HG02759 (cell line): Measurements from ENCODE around the gene PROCR.
"Not testable (repeated sequence)": the region's sequence is repeated elsewhere in the genome, so short reads cannot be mapped to it uniquely, and the experiment has no call there.

Experiments used
- ATAC-seq: cut with Tn5 transposase; IDR thresholded peaks from one replicate; pipeline ENCODE4 v1.9.1; 2021; ENCODE audit warnings: mild to moderate bottlenecking, moderate library complexity; ENCODE audit not compliant: unreplicated experiment

The PROCR gene

GRCh38 chr20:35171753-35172433 is at the start of gene PROCR:
PROCR (plus strand) TSS chr20:35172072; CDS start chr20:35172155, 83 bp downstream.
- ATAC-seq = no peak

- no peak for ATAC-seq
Observed at GRCh38 chr20:35122756-35123405, 49.0 kb upstream of the PROCR start.

- no peak for ATAC-seq
Observed at GRCh38 chr20:35125753-35126152, 46.1 kb upstream of the PROCR start.

- no peak for ATAC-seq
Observed at GRCh38 chr20:35129647-35130069, 42.2 kb upstream of the PROCR start.

GRCh38 chr20:35131934-35132333 is 39.9 kb upstream of the PROCR start:
- no peak for ATAC-seq

- ATAC-seq = no peak
Observed at GRCh38 chr20:35133031-35133430, 38.8 kb upstream of the PROCR start.

- no peak for ATAC-seq
Observed at GRCh38 chr20:35133735-35134134, 38.1 kb upstream of the PROCR start.

GRCh38 chr20:35134472-35134871 is 37.4 kb upstream of the PROCR start:
- ATAC-seq = no peak

GRCh38 chr20:35134880-35135279 is 37.0 kb upstream of the PROCR start:
- no peak for ATAC-seq

- ATAC-seq = no peak
Observed at GRCh38 chr20:35135867-35136586, 35.8 kb upstream of the PROCR start.

- no peak for ATAC-seq
Observed at GRCh38 chr20:35144694-35145093, 27.2 kb upstream of the PROCR start.

- ATAC-seq = no peak
Observed at GRCh38 chr20:35145141-35145564, 26.7 kb upstream of the PROCR start.

GRCh38 chr20:35146299-35146919 is 25.5 kb upstream of the PROCR start:
- ATAC-seq = no peak

- peak; percentile 88 for ATAC-seq
Observed at GRCh38 chr20:35146920-35147574, 24.8 kb upstream of the PROCR start, which contains the start of gene EDEM2. EDEM2 (minus strand) TSS chr20:35147336; CDS start chr20:35147258, 78 bp downstream.

GRCh38 chr20:35147575-35148071 is 24.2 kb upstream of the PROCR start:
- peak; percentile 21 for ATAC-seq

- ATAC-seq = no peak
Observed at GRCh38 chr20:35150846-35151579, 20.9 kb upstream of the PROCR start.

- ATAC-seq = no peak
Observed at GRCh38 chr20:35151736-35152135, 20.1 kb upstream of the PROCR start.

GRCh38 chr20:35155936-35156335 is 15.9 kb upstream of the PROCR start:
- ATAC-seq = no peak

- ATAC-seq = no peak
Observed at GRCh38 chr20:35156978-35157377, 14.9 kb upstream of the PROCR start.

GRCh38 chr20:35160341-35160740 is 11.5 kb upstream of the PROCR start:
- not testable (repeated sequence) for ATAC-seq
